Measurements from ENCODE around the gene PCDH9.

DNA sequence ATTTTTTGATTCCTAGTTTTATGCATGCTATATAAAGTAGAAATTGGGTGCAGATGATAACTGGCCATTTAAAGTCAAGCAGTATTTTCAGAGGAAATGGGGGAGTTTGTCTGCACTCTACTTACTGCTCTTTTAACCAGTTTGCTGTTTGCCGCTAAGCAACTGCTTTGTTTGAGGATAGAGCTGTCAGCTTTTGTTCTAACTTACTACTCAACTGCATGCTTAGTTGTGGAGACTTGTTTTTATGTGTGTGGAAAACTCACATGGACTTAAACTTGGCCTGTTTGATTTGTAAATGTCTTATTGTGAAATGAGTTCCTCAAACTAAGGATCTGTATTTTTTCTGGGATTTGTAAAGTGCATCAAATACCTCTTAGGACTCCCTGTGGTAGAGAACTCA lies 591.1 kb downstream of the PCDH9 start:
- no peak for TF ChIP-seq ZNF274 (IDR thresholded peaks at IDR 0.05; ENCODE audit: low read depth, low read length)
- no peak for TF ChIP-seq YY1 (IDR thresholded peaks at IDR 0.05; ENCODE audit: insufficient read depth, insufficient read length)

Data from NT2/D1 (cell line).